ENCODE data around the gene PLPP3.

PLPP3 gene

GRCh38 chr1:56493826-56494225 lies 85.5 kb downstream of the PLPP3 start:
- no peak for DNase-seq

- DNase-seq = no peak
These were observed 87.9 kb downstream of the PLPP3 start for GRCh38 chr1:56491441-56491840.

GRCh38 chr1:56490619-56491018 lies 88.7 kb downstream of the PLPP3 start:
- no peak for DNase-seq

- no peak for DNase-seq
These were observed 89.7 kb downstream of the PLPP3 start for GRCh38 chr1:56489695-56490094.

GRCh38 chr1:56484695-56485094 lies 94.7 kb downstream of the PLPP3 start:
- DNase-seq = no peak

GRCh38 chr1:56483104-56483503 lies 96.3 kb downstream of the PLPP3 start:
- no peak for DNase-seq

GRCh38 chr1:56482486-56482885 lies 96.9 kb downstream of the PLPP3 start:
- DNase-seq = no peak

- DNase-seq = no peak
These were observed 98.1 kb downstream of the PLPP3 start for GRCh38 chr1:56481140-56481694.

- DNase-seq = no peak
These were observed 100.6 kb downstream of the PLPP3 start for GRCh38 chr1:56478734-56479133.

GRCh38 chr1:56477164-56478111 lies 101.9 kb downstream of the PLPP3 start:
- DNase-seq = no peak

- DNase-seq = no peak
These were observed 105.6 kb downstream of the PLPP3 start for GRCh38 chr1:56473582-56474270.

- no peak for DNase-seq
These were observed 106.5 kb downstream of the PLPP3 start for GRCh38 chr1:56472860-56473259.

- DNase-seq = no peak
These were observed 109.6 kb downstream of the PLPP3 start for GRCh38 chr1:56469640-56470371.

GRCh38 chr1:56468518-56468917 lies 110.8 kb downstream of the PLPP3 start:
- no peak for DNase-seq

- DNase-seq = no peak
These were observed 112.8 kb downstream of the PLPP3 start for GRCh38 chr1:56466538-56466937.

- DNase-seq = no peak
These were observed 115.1 kb downstream of the PLPP3 start for GRCh38 chr1:56464294-56464693.

- no peak for DNase-seq
These were observed 116.0 kb downstream of the PLPP3 start for GRCh38 chr1:56463376-56463775.

GRCh38 chr1:56462209-56462608 lies 117.2 kb downstream of the PLPP3 start:
- DNase-seq = no peak

- no peak for DNase-seq
These were observed 117.9 kb downstream of the PLPP3 start for GRCh38 chr1:56461158-56462127.

- DNase-seq = no peak
These were observed 120.1 kb downstream of the PLPP3 start for GRCh38 chr1:56459260-56459659.

GRCh38 chr1:56457756-56458375 lies 121.5 kb downstream of the PLPP3 start:
- DNase-seq = no peak

Measured in CD4-positive, alpha-beta T cell treated with Interleukin-12 subunit alpha and Interleukin-12 subunit beta, for 1 hour (primary cell).